K562 (cell line): ENCODE results near the gene SLAMF9. TPM values are rescaled to one million over a fixed set of nuclear protein-coding genes. Genes with fewer than 3 reads are reported as not detected.

Experiments used
- ARNT ChIP-seq, 2 experiments: fragments of 450-650 bp; IDR thresholded peaks; 2 replicates each; pipeline ENCODE4 v1.6.1; 2016; ENCODE audit warnings: mild to moderate bottlenecking in 1 of 2
- CHCHD3 ChIP-seq: fragments of 250-450 bp; sonication (Bioruptor Pico); IDR thresholded peaks from 2 replicates; pipeline ENCODE4 v2.1.2; 2022; ENCODE audit warnings: mild to moderate bottlenecking
- CTBP1 ChIP-seq: fragments of 450-650 bp; IDR thresholded peaks from 2 replicates; pipeline ENCODE4 v1.6.1; 2016; ENCODE audit warnings: borderline replicate concordance
- CTCF ChIP-seq, 3 experiments: IDR thresholded peaks in 2 of 3; conservative IDR thresholded peaks in 1 of 3; 2 replicates each; pipeline ENCODE4 v1.5.1; 2011 to 2012; ENCODE audit warnings: low read length in 3 of 3, mild to moderate bottlenecking in 3 of 3, control low read depth in 2 of 3, improper control_type of control experiment in 1 of 3, inconsistent platforms in 1 of 3, low read depth in 1 of 3, mixed read lengths in 1 of 3, moderate library complexity in 1 of 3; ENCODE audit not compliant: insufficient read depth in 2 of 3
- DPF2 ChIP-seq: fragments of 450-650 bp; IDR thresholded peaks from 2 replicates; pipeline ENCODE4 v1.6.1; 2016
- FOXM1 ChIP-seq, 2 experiments: fragments of 450-650 bp in 1 of 2; sonication (generic) in 1 of 2; formaldehyde crosslinking in 1 of 2; IDR thresholded peaks; 2 replicates each; pipeline versions ENCODE4 v1.6.1 to v1.9.0; 2017 to 2022; ENCODE audit warnings: low read depth in 2 of 2, mild to moderate bottlenecking in 2 of 2, missing genetic modification reagents in 1 of 2, moderate library complexity in 1 of 2
- FOXP1 ChIP-seq: sonication (generic); formaldehyde crosslinking; IDR thresholded peaks from 2 replicates; pipeline ENCODE4 v1.8.0; 2022; ENCODE audit warnings: mild to moderate bottlenecking, missing genetic modification reagents
- IFI16 ChIP-seq: fragments of 250-450 bp; sonication (Bioruptor Pico); IDR thresholded peaks from 2 replicates; pipeline ENCODE4 v2.1.2; 2022; ENCODE audit warnings: mild to moderate bottlenecking, inconsistent platforms
- KLF16 ChIP-seq: IDR thresholded peaks from 2 replicates; pipeline ENCODE4 v1.6.1; 2016; ENCODE audit warnings: antibody characterized with exemption
- L3MBTL2 ChIP-seq: fragments of 450-650 bp; IDR thresholded peaks from 2 replicates; pipeline ENCODE4 v1.6.1; 2016; ENCODE audit warnings: mild to moderate bottlenecking, moderate library complexity
- RAD51 ChIP-seq: fragments of 450-650 bp; IDR thresholded peaks from 2 replicates; pipeline ENCODE4 v1.7.1; 2016; ENCODE audit warnings: low read depth, mild to moderate bottlenecking, borderline replicate concordance
- TCF3 ChIP-seq: sonication (generic); formaldehyde crosslinking; IDR thresholded peaks from 2 replicates; pipeline ENCODE4 v1.4.0; 2020; ENCODE audit warnings: mild to moderate bottlenecking, missing genetic modification reagents
- TFAP4 ChIP-seq: sonication (generic); formaldehyde crosslinking; IDR thresholded peaks from 2 replicates; pipeline ENCODE4 v1.8.0; 2022; ENCODE audit warnings: missing genetic modification reagents, mild to moderate bottlenecking, moderate library complexity, borderline replicate concordance
- polyA plus RNA-seq, 8 experiments: library from polyadenylated mRNA; depleted of rRNA in 4 of 8; stranded (reverse) in 5 of 8; unstranded in 3 of 8; fragments of >200 nt; fragmentation: Nextera tagmentation in 2 of 8; fragmentation: Illumina TruSeq in 1 of 8; extraction: Ambion mirVana in 2 of 8; extraction: Trizol in 1 of 8; gene quantifications; 2 replicates each; pipeline versions ENCODE4 v1.2.1 to v1.2.3, GENCODE V29; 2011 to 2014; ENCODE audit warnings: inconsistent platforms in 1 of 8, missing spikeins in 1 of 8
- total RNA-seq, 7 experiments: library from RNA; depleted of rRNA in 6 of 7; stranded (reverse); fragments of >200 nt in 6 of 7; fragmentation: Illumina TruSeq in 2 of 7; extraction: Trizol in 2 of 7; gene quantifications; 2 replicates each; pipeline versions ENCODE4 v1.2.1 to v1.2.3, GENCODE V29; 2011 to 2021; ENCODE audit warnings: low replicate concordance in 1 of 7

SLAMF9 gene
- total and polyA plus RNA-seq, 9 of the 15 experiments (the other 6 are each of a cell fraction or from before 2014, with no cell fraction given): 0.13 to 0.21 TPM; not detected in 7

GRCh38 chr1:159957824-159958268 is 3.8 kb upstream of the SLAMF9 start (continued):
- TF ChIP-seq CTBP1 (peak; percentile 76; the same call in 1 of the 2 replicates), ARNT (IDR thresholded peaks at IDR 0.05) (peak in 1 of 2 experiments; percentile 37; a peak in 1 of 4 replicates), DPF2 (peak; percentile 92), TCF3 (peak; percentile 87), KLF16 (peak; percentile 80), FOXM1 (IDR thresholded peaks at IDR 0.05; ENCODE audit: low read depth) (peak; percentile 80), FOXM1 (CRISPR knock-in tag; IDR thresholded peaks at IDR 0.05; ENCODE audit: low read depth) (no peak), CHCHD3 (no peak), FOXP1 (CRISPR knock-in tag) (no peak), RAD51 (no peak), IFI16 (CRISPR knock-in tag) (no peak), CTCF (IDR thresholded peaks at IDR 0.05 in 2 of 3, conservative IDR thresholded peaks at IDR 0.05 in 1 of 3; ENCODE audit: insufficient read depth in 2 of 3, low read depth in 1 of 3, low read length in 3 of 3) (no peak), L3MBTL2 (0 out of 2 replicates have a peak, but pooled peaks have one; percentile 26), TFAP4 (CRISPR knock-in tag) (peak; percentile 77; the same call in 1 of the 2 replicates)
